Central memory CD4-positive, alpha-beta T cell (primary cell): ENCODE results near the gene HOXB6.

ENCODE experiments used
- DNase-seq: peaks from one replicate; pipeline ENCODE4 v3.0.0; 2022

Gene HOXB6

DNA sequence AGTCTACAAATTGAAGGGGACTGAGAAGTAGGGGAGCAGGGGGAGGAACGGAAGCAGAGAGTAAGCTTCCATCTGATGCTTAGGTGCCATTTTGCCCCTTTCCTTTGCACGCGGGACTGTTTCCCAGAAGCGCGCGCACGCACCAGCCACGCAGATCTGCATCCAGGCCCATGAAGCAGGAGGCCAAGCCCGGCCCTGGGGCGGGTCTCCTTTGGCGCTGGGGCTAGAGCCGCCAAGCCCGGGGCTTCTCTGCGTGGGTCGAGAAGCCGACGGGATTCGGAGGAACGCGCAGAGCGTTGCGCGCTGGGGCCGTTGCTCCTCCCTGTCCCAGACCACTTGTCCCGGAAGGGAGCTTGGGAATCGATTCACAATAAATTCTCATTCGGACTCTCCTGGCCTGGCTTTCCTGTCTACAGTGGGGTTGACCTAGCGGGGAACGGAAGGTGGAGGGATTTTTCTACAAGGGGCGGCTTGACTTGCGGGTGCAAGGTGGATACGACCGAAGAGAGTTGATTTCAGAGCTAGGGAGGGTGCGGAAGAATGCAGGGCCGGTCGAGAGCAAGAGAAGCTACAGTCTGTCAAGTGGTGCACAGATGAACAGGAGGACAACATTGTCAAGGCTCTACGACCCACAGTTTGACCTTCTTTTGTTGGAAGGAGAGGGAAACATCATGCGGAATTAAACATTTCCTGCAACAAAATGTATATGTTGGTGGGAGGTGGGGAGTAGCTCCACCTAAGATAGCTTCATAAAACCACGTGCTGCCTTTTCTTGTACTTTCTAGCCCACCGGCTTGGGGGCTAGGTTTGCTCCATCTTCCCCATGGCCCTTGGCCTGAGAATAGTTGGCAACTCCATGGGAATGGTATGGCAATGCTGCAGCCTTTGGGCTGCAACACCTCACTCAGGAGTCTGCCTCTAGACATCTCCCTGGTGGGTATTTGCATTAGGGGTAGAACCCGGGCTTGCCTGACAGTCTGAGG lies 16.9 kb upstream of the HOXB6 start:
- no peak for DNase-seq

DNA sequence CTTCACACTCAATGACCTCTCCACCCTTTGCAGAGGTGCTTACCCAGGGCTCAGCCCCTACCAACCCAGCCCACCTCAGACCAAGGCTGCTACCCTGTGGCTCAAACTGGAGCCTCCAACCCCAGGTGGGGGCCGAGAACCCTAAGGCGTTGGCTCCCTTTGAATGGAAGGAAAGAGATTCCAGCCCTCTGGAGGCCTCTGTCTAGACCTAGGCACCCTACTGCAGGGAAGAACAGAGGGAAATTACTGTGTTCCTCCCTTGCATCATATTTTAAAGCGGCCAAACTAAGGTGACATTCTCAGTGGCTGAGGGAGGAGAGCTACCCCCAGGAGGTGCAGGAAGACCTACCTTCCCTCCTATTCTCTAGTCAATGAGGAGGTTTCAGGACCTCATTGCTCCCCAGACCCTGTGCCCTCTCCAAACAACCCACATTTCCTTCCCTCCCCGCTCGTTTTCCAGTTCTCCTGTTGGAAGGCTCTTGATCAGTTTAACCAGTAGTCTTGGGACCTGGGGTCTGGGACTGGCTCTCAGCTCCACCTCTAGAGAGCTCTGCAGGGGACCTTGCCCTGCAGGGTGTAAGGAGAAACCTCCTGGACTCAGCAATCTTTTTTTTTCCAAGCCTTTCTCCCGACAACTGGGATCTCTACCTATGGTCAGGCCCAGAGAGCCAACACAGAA lies 15.8 kb upstream of the HOXB6 start:
- no peak for DNase-seq

DNA sequence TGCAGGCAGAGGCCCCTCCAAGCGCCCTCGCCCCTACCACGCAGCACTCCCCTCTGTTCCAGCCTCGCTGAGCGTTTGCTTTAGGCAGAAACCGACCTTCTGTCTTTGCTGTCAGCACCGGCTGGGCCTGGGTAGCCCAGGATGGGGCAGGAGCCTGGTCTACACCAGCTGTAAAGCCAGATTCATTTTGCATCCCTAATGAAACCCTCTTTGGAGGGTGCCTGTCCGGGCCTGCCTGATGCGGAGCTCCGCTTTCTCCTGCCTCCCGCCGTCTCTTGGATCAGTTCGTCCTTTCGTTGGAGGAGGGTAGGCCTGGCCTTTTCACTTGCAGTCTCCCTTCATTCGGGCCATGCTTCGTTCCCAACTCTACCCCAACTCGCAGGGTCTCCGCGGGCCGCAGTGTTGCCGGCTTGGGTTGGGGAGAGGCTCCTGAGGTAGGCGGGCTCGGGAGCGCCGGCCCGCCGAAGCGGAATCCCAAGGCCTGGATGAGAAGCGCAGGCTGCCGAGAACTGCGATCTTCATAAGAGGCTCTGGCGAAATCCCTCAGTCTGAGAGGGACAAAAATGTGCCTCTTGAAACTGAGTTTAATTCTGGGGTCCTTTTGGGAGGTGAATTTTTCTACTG lies 15.2 kb upstream of the HOXB6 start:
- no peak for DNase-seq

DNA sequence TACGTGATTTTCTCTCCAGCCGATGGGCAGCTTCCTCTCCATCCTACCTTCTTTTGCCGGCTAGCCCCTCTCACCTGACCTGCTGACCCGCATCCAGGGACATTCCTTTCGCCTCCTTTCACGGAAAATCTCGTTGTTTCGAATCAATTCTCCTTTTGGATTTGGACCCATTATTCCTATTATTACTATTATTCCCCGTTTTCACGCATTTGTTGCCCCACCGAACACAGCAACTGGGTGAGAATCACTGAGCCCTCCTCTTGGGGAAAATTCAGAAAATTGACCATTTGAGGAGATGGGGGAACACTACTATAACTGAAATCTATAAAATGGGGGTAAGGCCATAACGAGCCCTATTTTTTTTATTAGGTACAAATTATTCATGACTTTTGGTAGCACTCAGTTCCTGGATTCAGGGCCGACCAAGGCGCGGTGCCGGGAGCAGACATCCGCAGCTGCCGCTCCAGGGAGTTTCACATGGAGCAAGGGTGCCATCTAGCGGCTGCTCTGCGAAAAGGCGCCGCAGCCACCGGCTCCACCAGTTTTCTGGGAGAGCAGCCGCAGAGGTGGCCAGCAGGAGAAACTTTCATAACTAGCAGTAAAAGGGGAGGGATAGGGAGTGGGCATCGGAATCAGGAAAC lies 13.6 kb upstream of the HOXB6 start:
- DNase-seq: peak; percentile 71

DNA sequence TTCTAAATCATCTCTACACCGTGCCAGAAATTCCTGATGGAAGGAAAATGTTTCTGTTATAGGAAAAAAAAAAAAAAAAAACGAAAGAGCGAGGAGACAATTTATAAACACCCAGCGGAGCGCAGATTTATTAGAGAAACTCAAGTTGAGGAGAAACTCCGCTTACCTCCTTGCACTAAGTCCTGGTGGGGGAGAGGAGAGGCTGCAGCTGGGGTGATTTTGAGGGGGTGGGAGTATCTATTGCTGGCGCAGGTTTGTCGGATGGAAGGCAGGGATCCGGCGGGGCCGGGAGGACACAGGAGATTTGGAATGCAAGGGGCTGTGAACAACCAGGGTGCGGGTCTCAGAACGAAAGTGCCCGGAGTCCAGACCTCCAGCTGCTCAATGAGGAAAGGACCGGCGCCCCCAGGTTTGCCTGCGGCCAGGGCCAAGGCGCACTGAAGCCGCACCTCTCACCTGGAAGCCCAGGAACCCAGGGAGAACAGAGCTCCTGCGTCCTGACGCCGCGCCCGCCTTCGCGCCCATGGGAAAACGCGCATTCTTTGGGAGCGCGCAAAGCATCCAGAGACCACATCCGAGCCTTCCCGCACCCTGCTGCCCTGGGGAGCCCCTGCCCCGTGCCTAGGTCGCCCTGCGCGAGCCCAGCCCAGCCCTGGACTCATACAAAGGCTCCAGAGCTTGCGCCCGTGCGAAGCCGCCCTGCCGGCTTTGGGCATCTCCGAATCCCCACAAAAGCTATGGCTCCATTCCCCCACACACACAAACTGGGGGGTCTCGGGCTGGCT lies 12.9 kb upstream of the HOXB6 start:
- DNase-seq: no peak

DNA sequence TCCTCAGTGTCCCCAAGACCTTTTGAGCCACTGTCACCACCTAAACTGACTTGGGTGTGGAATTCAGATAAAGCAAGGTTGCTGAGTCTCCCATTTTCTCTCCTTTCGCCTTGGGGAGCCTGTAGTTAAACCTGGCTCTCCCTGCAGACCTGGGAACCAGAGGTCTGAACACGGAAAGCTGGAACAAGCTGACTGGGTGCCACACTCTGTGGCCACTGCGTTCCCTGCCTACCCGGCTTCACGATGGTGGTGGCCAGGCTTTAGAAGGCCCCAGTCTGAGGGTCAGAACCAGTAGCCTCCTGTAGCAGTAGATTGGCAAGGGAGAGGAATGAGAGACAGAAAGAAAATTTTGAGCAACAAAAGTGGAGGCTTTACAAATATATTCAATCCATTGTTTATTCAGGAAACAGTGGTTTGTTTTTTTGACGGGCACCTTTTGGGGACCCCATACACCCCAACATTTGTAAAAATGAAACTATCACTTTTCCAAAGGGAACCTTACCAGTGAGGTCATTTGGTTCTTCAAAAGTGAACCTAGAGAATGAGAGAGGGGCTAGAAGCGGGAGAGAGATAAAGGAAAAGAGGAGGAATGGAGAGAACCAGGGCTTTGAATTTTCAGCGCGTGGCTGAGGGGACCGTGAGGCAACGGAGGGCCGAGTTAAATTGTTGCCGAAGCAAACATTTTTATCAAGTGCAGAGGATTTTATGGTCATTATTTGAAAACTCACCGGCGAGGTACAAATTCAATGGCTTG lies 12.1 kb upstream of the HOXB6 start:
- DNase-seq: no peak

DNA sequence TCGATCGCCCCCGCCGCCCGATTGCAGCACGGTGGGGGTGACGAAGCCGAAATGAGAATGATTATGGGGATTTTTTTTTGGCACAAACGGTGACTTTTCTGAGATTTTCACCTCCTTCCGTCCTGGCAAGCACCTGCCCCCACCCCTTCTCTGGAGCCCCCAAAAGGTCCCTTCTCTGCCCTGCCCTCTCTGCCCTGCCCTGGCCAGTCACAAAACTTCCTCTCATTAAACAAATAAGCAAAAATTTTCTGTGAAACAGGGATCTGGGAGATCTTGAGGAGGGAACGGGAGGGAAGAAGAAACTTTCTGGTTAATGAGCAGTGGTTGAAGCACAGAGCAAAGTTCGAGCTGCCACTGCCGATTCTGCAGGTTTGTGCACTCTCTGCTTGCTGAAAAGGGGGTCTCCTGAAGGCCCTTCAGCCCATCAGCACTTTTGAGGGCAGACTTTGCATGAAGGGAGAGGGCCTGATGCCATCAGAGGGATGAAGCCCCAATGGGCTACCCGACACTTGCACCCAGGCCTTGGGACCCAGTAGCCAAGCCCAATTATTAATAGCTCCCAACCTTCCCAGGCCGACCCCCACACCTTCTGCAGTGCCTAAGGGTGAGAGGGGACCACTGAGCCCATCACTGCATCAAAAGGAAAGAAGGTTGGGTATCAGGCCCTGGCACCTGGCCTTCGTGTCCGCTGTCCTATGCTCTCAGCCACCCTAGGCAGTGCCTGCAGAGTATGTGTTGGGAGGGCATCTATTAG lies 11.4 kb upstream of the HOXB6 start:
- DNase-seq: no peak

DNA sequence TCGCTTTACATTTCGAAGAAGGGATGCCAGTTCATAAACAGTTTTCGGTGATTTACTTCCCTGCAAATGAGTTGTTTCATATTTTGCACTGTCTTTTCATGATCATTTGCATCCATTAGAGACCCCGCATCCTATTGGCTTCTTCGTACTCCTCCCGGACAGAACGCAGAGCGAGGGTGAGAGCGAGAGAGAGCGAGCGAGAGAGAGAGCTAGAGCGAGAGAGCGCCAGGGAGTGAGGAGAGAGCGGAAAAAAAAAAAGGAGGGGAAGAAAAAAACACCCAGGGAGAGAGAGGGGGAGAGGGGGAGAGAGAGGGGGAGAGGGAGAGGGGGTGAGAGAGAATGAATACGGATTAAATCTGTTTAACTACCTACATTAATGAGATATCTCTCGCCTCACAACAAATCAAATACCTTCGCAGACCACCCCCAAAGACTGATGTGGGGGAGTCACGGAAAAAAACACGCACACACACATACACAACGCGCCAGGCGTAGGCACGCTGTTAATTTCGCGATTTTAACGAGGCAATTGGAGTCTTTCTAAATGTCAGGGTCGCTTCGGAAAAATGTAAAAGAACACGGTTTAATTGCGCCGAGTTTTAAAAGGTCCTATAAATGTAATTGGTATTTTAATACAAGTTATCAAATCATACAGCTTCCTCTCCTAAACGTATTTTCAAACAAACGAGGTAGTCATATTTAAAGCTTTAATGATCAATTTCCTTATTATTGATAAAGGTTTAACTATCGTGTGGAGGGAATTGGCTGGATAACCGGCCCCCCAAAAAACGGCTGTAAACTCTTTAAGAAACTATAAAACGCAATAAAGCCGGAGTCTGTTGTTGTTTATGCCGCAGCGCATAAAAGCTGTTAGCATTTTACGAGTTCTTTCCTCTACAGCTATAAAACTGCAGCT lies 10.5 kb upstream of the HOXB6 start, which contains the start of gene HOXB8:
Gene HOXB8, minus strand, starts transcription at position 246 of the 916 bp plus-strand sequence. CDS start 588 bp downstream, outside the sequence.
- no peak for DNase-seq

DNA sequence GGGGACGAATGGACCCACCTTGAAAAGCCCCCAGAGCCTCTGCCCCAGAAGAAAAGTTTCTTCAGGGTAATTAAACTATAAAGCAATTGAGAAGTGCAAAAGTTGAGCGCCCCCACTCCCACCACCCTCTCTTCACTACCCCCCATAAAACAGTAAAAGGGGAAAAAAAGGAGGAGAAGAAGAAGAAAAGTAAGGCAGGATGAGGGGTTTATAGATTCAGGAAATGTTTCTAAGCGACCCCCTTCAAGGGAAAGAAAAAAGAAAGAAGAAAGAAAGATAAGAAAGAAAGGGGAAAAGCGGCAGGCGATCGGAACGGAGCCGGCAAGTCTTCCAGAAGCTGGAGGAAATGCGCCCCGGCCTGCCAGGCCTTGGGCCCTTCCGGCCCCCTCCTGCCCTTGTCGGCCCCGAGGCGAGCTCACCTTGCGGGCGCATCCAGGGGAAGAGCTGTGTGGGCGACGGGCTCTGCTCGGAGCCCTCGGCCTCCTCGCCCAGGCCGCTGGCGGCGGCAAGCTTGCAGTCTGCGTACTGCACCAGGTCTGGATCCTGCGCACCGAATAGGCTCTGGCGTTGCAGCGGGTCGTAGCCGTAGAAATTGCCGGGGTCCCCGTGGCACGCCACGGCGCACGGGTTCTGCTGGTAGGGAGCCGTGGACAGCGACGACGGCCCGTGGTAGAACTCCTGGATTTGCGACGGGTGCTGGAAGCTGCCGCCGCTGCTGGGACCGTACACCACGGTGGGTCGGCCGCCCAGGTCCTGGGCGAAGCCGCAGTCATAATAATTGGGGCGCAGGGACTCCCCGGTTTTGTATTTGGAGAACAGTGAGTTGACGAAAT lies 9.3 kb upstream of the HOXB6 start:
- DNase-seq: peak; percentile 21

DNA sequence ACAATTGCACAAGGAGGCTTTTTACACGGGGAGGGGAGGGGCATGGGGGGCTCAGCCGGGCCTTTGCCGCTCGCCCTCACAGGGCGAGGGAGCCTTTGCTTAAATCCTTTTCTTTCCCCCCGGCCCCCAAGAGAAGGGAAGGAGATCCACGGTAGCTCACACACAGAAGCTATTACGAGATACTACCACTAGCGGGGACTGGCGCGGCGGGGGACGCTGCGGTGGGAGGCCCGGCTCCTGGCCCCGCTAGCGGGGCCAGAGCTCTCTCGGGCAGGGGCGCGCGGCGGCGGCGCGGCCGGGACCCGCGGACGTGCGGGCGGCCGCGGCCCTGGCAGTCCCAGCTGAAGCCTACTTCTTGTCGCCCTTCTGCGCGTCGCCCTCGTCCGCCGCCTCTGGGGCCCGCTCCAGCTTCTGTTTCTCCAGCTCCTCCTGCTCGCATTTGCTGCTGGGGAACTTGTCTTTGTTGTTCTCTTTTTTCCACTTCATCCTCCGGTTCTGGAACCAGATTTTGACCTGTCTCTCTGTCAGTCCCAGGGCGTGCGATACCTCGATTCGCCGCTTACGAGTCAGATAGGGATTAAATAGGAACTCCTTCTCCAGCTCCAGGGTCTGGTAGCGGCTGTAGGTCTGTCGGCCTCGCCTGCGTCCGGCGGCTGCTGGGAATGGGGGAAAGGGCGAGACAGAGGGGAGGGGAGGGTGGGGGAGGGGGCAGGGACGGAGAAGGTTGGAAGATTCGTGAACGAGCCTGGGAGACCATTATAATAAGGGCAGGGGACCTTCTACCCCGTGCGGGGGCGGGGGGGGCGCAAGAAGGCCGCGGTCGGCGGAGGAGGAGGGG lies 8.3 kb upstream of the HOXB6 start:
- DNase-seq: peak; percentile 39

DNA sequence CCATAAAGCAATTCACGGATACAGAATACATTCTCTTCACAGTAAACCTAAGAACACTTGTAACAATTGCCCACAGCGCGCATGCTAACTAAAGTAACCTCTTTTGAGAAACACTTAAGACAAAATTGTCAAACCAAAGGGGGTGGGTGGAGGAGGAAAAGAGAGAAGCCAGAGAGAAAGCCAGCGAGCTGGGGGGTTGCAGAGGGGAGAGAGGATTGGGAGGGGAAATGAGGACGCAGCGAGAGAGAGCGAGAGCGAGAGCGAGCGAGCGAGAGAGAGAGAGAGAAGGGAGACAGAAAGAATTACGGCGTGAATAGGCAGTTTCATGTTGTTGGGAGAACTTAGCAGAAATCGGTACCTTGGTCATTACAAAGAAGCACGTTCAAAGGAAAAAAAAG lies 7.7 kb upstream of the HOXB6 start:
- DNase-seq: no peak

DNA sequence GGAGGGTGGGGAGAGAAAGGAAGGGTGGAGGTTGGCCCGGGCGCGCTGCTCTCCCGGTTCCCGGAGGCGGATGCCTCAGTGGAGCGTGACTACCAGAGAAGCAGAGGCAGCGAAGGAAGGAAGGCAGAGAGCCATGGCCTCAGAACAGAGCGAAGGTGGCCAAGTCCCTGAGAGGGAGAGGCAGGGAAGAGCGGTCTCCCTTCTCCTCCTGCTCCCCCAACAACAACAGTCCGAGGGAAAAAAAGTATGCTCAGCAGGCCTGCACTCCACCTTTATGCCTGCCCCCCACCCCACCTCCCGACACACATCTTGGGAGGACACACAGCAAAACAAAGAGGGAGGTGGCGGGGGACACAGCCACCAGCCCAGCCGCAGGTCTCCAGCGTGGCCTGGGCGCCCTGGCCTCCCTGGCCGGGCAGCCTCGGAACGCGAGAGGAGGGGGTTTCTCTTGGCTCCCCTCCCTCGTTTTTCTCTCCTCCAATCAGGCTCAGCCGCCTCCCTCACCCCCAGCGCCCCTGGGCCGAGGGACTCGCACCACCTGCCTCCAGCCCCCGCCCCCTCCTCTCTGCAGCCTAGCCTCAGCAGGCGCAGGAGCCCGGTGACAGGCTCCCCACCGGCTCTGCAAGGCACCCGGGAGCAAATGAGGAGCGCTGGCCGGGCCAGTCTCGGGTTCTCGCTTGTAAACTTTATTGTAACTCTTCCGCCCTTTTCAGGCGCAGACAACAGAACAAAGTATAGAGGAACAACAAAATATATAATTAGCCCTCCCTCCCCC lies 7.1 kb upstream of the HOXB6 start:
- DNase-seq: no peak

DNA sequence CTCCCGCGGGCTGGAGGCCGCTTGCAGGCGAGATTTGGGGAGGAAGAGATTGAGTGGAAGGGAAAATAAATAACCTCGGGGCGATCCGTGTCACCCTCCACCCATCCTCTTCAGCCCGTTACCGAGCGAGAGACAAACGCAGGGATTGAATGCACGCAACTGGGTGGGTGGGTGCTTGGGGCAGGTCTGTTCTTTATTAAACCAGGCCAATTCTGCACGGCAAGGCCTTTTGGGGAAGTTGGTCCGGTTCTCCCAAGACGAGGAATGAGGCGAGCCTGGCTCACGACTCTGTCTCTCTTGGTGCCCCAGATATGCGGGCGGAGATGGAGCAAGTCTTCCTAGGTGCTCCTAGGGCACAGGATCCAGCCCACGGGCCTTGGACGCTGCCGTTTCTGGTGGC lies 6.4 kb upstream of the HOXB6 start:
- no peak for DNase-seq

DNA sequence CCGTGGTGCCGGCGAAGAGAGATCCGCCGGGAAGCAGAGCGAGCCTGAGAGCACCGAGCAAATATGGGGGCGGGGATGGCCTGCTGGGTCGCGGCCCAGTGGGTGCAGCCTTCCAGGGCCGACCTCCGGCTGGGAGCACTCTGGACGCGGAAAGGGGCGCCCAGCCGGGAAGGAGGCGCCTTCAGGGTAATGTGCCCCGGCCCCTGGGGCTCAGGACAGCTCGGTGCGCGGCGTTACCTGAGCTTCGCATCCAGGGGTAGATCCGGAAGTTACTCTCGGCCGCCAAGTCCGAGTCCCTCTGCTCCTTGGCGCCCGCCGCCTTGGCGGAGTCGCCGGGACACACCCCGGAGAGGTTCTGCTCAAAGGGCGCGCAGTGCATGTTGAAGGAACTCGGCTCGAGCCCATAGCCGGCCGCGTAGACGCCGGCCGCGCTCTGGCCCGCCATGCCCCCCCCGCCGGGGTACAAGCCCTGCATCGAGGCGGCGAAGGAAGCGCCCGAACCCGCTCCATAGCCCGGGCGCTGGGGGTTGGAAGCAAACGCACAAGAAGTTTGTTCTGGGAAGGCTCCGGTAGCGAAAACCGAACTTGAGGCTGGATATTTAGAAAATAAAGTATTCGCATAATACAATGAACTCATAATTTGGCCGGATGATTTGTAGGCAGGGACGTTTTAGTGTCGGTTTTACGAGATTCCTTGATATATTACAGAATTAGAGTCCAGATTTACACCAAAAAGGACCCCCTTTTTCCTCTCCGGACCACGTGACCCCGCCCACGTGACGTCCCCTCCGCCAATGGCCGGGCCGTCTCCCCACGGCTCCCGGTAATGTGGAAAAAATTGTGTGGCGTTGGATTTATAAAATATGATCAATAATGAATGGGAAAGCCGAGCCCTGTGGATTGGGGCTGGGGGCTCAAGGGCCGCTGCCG lies 5.8 kb upstream of the HOXB6 start, which contains the start of gene HOXB7:
Gene HOXB7, minus strand, starts transcription at position 736 of the 930 bp plus-strand sequence. Its CDS starts 99 bp downstream, at position 637.
- DNase-seq: no peak

DNA sequence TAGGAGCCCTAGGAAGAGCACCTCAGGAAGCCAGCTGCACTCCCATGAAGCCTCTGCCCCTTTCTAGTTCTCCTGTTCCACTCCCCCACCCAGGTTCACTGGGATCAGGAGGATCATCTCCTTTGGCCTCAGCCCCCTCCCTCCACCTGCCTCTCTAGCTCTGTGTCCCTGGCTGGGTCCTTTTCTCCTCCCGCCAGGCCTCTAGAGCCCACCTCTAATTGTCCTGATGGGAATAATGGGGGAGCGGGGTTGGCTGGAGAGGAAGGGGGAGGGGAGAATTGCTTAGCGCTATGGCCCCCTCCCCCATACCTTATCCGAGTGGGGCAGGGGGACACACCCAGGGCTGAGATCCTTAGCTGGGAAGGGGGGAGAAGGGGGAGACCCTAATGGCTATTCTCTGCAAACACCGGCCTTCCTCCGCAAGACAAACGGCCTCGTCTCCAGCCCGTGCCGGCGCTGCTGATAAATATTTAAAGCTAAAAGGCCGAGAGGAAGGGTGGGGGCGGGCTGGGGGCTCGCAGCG lies 5.0 kb upstream of the HOXB6 start:
- no peak for DNase-seq
